NCI-H2081 (cell line): ENCODE measurements around the gene KRT81.
"Not testable (repeated sequence)": the region's sequence is repeated elsewhere in the genome, so short reads cannot be mapped to it uniquely, and the experiment has no call there.

Experiments used
- DNase-seq, 2 experiments: peaks; one replicate each; lab custom pipeline; 2025; lab: John Stamatoyannopoulos, UW

KRT81 gene

DNA sequence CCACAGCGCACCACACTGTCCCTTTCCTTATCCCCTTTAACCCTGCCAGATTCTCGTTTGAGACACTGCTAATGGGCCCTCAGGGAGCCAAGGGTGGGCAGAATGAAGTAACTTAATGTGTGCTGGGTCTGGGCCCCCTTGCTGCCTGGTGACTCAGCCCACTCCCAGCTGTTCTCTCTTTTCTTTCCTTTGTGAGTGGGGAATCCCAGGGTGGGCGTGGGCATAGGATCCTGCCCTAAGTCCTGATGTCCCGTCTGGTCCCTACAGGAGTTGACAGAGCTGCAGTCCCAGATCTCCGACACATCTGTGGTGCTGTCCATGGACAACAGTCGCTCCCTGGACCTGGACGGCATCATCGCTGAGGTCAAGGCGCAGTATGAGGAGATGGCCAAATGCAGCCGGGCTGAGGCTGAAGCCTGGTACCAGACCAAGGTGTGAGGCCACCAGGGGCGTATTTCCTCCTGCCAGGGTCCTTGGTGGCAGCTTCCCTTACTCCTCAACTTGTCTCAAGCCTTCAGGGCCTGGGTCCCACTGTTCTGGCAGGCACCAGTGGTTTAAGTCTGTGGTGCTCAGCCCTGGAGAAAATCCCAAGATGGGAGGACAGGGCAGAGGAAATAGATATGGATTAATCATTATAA is 50.0 kb downstream of the KRT81 start:
- no peak for DNase-seq

DNA sequence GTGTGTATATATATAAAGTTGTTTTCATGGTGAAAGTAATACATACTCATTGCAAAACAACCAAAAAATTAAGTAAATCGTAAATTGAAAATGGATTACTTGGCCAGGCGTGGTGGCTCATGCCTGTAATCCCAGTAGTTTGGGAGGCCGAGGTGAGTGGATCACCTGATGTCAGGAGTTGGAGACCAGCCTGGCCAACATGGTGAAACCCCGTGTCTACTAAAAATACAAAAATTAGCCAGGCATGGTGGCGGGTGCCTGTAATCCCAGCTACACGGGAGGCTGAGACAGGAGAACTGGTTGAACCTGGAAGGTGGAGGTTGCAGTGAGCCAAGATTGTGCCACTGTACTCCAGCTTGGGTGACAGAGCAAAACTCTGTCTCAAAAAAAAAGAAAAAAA is 51.1 kb downstream of the KRT81 start:
- DNase-seq: not testable (repeated sequence)

DNA sequence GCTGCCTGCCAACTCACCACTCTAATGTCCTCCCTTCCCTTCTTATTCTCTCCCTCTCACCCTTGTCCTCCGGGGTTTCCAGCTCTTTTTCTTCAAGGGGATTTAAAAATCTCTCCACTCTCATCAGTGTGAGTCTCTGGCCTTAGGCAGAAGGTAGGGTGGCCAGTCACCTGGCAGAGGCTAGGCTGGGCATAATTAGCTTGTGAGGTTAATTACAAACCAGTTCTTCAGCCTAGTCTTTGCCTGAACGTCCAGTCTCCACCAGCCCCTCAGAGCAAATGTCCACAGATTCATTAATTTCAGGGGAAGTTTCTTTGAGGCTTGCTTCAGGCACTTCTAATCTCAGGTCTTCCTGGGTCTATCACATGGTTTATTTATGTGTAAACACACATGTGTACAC is 51.6 kb downstream of the KRT81 start:
- no peak for DNase-seq

DNA sequence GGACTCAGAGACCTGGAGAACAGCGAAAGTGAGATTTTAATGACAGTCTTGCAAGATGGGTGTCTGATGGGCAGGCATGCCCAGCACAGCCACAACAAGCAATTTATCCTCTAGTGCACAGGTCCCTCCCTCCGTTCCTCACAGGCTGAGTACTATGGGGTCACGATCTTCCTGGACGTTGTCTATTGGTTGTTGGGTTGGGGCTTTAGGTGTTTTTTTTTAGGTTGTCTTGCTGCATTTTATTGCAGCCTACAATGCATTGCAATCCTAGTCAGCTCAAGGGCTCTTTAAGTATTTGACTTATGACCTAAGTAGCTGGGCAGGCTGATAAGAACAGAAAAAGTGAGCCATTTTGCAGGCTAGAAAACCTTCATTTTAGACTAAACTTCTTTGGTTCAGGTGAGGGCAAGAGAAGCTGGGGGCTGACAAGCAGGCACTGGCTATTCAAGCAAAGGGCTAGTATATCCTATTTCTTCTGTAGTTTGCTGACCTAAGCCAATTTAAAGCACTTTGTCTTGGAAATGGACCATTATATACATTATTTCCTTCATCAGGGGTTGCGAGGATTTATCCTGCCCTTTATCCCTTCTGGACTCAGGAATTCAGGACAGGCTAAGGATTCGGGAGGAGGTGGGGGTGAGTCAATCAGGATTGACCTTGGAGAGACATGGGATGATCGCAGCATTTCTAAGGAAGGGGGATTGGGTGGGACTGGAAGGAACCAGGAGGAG is 52.3 kb downstream of the KRT81 start:
- no peak for DNase-seq

DNA sequence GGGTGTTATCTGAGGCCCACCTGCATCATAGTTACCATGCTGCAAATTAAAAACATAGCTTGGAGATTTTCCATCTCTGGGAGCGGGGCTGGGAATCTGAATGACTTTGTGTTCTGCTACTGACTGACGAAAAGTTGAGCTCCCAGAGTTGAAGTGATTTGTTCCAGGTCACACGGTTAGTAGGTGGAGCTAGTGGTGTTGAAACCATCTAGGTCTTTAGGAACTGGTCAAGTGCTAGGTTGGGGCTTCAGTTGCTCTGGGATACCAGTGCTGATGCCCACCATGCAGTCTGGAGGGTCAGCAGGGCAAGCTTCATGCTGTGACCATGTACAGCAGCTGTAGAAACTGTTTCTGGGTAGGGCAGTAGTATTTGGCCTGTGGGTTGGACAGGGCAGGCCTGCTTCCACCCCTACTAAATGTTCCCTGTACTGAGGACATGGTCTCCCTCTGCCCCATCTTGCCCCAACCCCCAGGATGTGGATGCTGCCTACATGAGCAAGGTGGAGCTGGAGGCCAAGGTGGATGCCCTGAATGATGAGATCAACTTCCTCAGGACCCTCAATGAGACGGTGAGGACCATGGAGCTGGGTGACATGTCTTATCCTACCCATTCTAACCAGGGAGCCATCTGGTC is 53.0 kb downstream of the KRT81 start:
- DNase-seq: no peak

DNA sequence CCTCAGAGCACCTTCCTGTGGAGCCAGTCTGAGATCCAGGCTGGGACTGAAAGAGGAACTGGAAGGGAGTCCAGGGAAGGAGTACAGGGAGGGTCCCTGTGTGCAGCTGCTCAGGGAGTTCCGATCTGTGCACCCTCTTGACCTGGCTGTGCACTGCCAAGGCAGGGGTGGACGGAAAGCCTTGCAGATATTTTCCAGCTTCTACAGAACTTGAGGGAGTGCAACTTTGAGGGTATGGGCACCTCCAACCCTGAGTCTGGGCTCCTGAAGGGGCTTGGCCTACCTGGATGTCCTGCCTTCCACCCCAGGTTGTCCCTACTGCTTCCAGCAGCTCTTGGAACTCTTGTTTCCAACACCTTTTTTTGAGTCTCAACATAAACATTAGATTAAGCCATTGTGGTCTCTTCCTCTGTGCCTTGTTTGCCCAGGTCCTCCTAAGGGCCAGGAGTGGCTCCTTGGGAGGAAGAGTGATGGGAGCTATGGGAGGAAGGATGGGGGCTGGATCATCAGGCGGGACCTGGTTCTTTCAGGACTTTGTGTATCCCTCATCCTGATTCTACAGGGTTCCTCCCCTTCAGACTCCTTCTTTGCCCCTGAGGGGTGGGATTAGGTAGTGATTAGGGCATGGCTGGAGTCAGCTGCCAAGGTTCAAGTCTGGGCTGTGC is 54.8 kb downstream of the KRT81 start:
- DNase-seq: no peak
